DOHH2 (cell line): ENCODE results near the gene SPATC1L.

Experiments used
- CTCF ChIP-seq: fragments of 200-600 bp; sonication (generic); IDR thresholded peaks from one replicate; pipeline ENCODE4 v1.5.1; 2014; ENCODE audit warnings: antibody characterized with exemption, mild to moderate bottlenecking, low read depth, low read length; ENCODE audit not compliant: poor library complexity, severe bottlenecking
- EZH2phosphoT487 ChIP-seq: fragments of 200-600 bp; sonication (generic); IDR thresholded peaks from 2 replicates; pipeline ENCODE4 v1.6.1; 2017; ENCODE audit warnings: borderline replicate concordance, mild to moderate bottlenecking, antibody characterized with exemption, low read length, moderate library complexity, mixed read lengths

GRCh38 chr21:46205766-46206162 lies 21.5 kb upstream of the SPATC1L start:
- no peak for TF ChIP-seq CTCF
- TF ChIP-seq EZH2phosphoT487 = no peak
